Measurements from ENCODE around the gene EFCAB5.
"Not testable (repeated sequence)": the region's sequence is repeated elsewhere in the genome, so short reads cannot be mapped to it uniquely, and the experiment has no call there.

Gene EFCAB5

DNA sequence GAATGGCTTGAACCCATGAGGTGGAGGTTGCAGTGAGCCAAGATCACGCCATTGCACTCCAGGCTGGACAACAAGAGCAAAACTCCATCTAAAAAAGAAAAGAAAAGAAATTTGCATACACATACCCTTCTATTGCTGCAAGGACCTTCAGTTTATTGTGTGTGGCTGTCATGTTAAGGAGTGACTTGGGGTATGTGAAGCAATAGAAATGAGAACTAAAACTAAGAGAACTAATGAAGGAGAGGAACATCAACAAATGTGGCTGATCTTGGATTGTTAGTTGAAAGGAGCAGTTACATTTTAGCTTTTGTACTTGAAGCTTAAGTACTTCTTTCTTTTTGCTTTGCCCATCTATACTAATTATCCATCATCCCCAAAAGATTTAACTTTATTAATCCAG, 162.5 kb downstream of the EFCAB5 start:
- DNase-seq: no peak

DNA sequence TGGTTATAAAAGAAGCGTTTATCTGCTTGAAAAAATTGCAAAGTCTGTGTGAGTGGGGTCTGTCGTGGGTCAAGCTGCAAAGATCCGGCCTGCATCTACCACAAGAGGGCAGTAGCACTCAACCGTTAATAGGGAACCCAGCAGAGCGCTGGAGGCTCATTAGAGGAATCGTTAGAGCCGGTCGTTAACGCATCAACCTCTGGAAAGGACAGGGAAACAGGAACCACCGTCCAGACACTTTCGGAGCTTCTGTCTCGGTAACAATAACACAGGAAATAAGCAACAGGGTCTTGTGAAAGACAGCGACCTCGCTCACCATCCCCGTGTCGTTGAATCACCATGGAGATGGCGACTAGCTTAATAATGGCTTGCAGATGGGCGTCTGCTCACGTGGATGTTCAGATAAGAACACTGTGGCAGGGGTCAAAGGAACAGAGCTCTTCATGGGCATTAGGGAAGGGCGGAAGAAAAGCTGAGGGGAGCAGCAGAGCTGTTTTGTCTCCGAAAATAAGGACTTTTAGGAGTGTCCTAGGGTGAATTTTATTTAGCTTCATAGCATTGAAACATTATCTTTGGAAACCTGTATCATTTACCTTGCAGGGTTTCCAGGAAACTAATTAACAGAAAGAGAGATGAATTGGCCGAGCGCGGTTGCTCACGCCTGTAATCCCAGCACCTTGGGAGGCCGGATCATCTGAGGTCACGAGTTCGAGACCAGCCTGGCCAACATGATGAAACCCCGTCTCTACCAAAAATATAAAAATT, 163.3 kb downstream of the EFCAB5 start:
- peak; percentile 74 for DNase-seq

DNA sequence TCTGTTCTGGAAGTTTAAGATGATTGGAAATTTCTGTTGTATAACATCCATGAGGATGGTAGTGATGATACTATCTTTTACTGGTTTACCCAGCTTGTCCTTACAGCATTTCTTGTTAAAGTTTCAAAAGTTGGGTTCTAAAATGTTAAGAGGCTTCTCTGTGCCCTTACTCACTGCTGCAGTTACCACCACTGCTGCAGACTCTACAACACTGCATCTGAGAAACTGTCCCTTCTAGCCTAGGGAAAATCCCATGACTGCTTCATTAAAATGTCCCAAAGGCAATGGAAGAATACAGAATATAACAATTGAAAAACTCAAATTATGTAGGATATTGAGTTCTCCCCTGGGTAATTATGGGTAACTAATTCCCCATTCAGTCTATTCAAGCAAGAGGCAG, 171.4 kb downstream of the EFCAB5 start:
- no peak for DNase-seq

DNA sequence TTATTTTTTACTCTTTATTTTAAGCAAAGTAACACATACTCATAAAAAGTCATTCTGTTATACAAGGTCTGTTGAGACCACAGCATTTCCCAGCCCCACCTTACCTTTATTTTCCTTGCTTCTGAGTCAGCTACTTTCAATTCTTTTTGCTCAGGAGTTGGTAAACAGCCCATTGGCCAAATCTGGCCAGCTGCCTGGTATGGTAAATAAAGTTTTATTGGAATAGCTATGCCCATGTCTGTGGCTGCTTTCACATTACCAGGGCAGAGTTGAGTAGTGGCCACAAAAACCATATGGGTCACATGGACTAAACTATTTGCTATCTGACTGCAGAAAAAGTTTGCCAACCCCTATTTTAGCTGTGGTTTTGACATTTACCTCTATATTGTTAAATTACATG, 171.8 kb downstream of the EFCAB5 start:
- no peak for DNase-seq

DNA sequence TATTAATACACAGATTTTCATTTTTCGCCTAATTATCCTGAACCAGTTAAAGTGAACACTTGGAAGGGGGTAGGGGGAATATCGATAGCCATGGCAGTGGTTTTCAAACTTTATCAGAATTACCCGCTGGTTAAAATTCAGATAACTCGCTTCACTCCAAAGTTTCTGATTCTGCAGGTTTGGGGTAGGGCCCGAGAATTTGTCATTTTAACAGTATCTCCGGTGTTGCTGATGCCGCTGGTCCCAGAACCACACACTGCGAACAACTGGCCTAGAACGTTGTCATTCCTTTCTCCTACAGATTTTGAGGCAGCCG, 174.9 kb downstream of the EFCAB5 start:
- DNase-seq: no peak

DNA sequence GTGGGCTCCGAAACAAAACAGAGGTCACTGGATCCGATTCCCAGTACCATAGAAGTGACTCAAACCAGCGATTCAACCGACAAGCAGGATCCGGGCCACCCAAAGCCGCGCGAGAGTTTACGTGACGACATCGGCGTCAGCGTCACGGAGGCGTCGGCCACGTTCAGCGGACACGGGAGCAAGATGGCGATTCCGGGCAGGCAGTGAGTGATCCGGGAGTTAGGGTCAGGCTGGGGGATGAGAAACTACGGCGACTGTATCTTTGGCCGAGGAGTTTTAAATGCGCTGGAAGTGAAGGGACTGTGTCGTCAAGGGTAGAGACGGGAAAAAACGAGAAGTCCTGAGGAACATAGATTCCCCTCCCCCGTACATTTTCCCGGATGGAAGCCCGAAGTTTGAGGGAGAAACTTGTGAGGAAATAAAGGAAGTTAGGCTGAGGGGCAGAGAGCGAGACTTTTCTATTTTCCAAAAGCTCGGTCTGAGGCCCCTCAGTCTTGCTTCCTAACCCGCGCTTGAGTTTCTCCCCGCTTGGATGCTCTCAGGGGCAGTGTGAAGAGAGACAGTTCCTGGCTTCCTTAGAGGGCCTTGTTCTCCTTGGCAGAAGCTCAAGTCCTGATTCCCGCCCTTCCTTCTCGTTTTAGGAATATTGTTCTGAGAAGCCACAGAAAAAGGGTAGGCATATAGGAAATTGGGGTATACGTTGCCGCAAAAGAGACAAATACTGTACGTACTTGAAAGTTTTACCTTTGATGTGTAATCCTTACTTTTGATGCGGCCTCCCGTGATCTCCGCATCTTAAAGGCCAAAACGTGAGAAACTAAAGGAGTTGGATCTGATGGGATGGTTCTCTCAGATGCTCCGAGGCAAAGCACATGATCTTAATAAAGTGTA, 175.5 kb downstream of the EFCAB5 start, which contains the start of gene NSRP1:
Gene NSRP1, plus strand, starts transcription at position 156 of the 891 bp plus-strand sequence. Its CDS starts 28 bp downstream, at position 184.
- peak; percentile 93 for DNase-seq

DNA sequence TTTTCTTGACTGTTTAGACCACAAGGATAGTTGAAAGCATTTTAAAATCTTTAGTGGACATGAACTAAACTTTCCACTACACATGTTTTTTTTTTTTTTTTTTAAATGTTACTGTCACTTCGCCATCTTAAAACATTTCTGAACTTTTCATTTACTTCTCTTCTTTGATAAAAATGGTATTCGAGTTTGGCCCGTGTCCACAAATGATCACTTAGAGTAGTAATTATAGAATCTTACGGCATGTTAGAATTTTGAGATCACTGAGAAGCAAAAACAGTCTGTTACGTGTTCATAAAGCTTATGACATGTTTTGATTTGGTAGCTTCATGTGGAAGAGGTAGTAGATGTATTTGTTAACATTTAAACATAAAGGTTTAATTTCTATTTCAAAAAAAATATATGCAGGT, 176.2 kb downstream of the EFCAB5 start:
- DNase-seq: no peak

DNA sequence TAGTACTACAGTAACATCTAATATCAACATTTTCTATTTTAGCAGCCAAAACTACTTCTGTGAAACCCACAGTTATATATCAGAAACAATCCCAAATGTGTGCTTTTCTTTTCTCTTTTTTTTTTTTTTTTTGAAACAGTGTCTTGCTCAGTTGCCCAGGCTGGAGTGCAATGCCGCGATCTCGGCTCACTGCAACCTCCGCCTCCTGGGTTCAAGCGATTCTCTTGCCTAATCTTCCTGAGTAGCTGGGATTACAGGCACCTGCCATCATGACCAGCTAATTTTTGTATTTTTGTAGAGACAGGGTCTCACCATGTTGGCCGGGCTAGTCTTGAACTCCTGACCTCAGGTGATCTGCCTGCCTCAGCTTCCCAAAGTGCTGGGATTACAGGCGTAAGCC, 177.2 kb downstream of the EFCAB5 start:
- not testable (repeated sequence) for DNase-seq

DNA sequence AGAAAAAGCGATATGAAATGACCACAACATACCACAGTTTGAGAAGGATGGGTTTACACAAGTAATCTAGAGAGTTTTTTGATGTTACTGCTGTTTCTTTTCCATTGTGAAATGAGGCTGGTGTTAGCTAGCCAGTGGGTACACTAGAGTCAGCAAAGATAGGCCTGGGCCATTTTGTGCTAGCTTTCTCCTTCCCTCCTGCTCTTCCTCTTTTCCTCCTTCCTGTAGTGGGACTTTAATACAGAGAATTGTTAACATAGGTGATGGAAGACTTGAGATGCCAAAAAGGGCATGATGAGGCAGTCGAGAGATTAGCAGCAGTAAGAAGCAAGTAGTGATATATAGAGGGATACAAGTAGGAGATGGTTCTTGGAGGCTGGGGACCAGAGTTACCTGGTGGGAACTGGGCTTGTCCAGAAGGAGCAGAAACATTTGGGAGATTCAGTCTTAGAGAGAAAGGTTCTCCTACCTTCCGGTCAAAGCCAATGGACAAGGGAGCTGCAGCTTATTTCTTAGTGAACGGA, 182.9 kb downstream of the EFCAB5 start:
- DNase-seq: no peak

DNA sequence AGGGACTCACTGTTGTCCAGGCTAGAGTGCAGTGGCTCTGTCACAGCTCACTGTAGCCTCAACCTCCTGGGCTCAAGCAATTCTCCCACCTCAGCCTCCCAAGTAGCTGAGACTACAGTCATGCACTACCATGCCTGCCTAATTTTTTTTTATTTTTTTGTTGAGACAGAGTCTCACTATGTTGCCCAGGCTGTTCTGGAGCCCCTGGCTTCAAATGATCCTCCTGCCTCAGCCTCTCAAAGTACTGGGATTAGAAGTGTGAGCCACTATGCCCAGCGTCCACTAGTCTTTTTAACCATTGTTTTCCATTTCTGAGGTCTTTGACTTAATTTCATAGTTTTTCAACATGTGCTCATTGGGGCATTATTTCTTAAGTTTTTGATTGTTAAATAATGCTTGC, 188.7 kb downstream of the EFCAB5 start:
- DNase-seq: no peak

DNA sequence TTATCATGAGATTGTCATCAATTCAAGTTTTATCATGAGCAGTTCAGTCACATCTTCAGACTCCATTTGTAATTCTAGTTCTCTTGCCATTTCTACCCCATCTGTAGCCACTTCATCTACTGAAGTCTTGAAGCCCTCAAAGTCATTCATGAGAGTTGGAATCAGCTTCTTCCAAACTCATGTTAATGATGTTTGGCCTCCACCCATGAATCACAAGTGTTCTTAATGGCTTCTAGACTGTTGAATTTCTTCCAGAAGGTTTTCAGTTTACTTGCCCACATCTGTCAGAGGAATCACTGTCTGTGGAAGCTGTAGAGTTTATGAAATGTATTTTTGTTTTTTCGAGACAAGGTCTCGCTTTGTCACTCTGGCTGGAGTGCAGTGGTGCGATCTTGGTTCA, 191.2 kb downstream of the EFCAB5 start:
- no peak for DNase-seq

DNA sequence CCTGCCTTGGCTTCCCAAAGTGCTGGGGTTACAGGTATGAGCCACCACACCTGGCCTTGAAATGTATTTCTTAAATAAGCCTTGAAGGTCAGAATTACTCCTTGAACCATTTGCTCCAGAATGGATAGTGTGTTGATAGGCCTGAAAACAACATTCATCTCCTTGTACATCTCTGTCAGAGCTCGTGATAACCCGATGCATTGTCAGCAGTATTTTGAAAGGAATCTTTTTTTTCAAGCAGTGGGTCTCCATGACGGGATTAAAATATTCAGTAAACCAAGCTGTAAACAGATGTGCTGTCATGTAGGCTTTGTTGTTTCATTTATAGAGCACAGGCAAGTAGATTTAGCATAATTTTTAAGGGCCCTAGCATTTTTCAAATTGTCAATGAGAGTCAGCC, 191.8 kb downstream of the EFCAB5 start:
- no peak for DNase-seq

DNA sequence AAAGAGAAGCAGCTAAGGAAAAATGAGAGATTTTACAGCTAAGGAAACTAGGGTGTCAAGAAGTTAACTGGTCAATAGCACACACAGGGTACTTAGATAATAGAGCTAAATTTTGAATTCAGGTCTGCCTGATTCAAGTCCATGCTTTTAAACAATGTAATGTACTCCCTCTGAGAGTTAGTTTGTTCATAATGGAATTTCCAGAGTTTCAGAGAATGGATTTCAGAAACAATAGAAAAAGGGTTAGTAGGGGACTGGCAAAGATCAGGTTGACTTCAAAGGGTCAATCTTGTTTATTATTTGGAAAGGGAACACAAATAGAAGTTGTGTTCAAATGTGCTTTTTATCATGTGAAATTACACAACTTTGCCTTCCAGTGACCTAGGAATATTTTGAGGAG, 193.1 kb downstream of the EFCAB5 start:
- DNase-seq: no peak

DNA sequence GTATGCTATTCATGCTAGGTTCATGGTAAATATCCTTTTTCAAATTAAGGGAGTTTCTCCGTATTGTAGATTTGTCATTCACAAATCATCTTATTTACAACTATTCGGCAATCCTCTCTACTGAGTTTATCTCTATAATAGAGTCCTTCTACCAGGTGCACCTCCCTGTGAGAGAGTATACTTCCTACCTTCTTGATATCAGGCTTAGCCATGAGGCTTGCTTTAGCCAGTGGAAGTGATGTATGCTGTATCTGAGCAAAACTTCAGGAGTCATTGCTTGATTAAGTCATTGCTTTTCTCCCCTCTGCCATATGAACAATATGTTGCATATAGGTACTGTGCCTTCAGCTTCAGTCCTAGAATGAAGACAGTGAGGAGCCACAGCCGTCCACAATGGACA, 195.7 kb downstream of the EFCAB5 start:
- DNase-seq: no peak

DNA sequence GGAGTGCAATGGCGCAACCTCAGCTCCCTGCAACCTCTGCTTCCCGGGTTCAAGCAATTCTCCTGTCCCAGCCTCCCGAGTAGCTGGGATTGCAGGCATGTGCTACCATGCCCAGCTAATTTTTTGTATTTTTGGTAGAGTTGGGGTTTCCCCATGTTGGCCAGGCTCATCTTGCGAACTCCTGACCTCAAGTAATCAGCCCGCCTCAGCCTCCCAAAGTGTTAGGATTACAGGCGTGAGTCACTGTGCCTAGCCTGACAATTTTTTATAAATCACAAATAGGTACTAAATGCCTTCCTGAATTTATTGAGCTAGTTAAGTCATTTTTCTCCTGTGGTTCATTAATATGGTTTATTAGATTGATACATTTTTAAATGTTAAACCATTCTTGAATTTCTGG, 206.4 kb downstream of the EFCAB5 start:
- not testable (repeated sequence) for DNase-seq

DNA sequence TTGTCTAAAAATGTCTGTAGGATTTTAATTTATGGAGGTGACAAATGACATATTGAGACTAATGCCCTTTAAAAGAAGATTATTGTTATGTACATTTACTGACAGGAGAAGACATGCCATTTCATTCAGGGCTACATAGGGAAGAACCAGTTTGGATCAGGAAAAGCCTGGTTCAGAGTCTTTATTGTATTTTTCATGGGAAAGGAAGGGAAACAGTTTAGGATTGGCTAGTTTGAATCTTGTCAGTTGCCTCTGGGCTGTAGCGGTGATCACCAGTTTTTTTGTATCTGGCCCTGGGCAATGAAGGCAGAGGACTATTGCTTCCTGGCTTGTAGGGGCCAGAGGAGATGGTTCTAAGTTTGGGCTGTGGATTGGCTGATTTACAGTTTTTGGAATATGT, 206.9 kb downstream of the EFCAB5 start:
- no peak for DNase-seq

DNA sequence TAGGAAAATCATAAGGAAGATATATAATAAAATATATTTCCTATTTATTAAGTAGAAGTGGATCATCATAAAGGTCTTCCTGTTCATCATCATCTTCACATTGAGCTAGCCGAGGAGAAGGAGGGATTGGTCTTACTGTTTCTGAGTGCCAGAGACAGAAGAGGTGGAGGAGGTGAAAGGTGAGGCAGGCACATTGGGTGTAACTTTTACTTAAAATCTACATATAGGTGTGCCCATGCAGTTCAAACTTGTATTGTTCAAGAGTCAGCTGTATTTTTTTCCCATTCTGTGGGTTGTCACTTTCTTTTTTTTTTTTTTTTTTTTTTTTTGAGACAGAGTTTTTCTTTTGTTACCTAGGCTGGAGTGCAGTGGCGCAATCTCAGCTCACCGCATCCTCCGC, 210.0 kb downstream of the EFCAB5 start:
- no peak for DNase-seq

DNA sequence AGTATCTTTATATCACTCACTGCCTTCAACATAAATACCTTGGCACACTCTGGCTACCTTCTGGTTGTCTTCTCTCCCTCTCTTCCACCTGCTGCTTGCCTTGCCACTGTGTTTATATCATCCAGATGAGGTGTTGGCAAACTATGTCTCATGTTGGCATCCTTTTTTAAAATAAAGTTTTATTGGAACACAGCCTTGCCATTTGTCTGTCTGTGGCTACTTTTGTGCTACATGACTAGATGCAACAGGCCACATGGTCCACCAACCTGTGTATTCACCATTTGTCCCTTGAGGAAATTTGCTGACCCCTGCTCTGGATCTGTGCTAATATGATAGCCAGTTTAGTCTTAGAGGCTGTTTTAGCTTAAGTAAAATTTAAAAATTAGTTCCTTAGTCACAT, 212.0 kb downstream of the EFCAB5 start:
- no peak for DNase-seq

DNA sequence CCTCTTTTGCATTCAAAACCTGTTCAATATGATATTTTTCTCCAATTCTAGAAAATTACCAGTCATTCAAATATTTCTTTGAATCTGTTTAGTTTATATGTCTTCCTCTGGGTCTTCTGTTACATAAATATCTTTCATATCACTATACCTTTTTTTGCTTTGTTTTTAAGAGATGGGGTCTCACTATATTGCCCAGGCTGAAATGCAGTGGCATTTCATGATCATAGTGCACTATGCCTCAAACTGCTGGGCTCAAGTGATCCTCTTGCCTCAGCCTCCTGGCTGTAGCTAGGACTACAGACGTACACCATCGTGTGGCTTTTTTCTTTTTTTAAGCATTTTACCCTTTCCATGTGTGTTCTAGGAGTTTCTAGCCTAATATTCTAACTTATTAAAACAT, 214.0 kb downstream of the EFCAB5 start:
- DNase-seq: no peak
